Jurkat, Clone E6-1 (cell line): ENCODE data around the gene PRKAG2.

Experiments
- DNase-seq: peaks from one replicate; pipeline ENCODE4 v3.0.0-alpha.2; 2011; ENCODE audit warnings: low read depth, low spot score
- H3K4me3 ChIP-seq: 2 replicates; pipeline ENCODE4 v1.5.1; 2011; ENCODE audit warnings: mild to moderate bottlenecking, low read length, control low read depth, moderate library complexity

The PRKAG2 gene

DNA sequence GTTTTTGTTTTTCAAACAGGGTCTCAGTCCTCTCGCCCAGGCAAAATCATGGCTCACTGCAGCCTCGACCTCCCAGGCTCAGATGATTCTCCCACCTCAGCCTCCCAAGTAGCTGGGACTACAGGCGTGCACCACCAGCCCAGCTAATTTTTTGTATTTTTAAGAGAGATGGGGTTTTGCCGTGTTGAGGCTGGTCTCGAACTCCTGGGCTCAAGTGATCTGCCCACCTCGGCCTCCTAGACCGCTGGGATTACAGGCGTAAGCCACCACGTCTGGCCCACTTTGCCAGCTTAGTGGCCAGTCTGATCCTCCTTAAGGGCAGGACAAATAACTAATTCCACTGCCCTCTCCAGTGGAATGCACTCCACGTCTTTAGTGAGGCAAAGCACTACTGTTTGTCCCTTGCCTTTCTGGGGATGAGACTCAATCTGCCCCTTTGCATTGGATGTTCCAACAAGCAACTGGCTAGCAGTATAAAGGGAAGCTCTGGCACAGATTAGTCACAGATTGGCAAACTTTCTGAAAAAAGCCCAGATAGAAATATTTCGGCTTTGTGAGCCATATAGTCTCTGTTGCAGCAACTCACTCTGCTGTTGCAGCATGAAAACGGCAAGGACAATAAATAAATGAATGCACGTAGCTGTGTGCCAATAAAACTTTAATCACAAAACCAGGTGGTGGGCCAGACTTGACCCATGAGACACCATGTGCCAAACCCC is 213.4 kb downstream of the PRKAG2 start:
- DNase-seq, result no peak
- H3K4me3 ChIP-seq, result no peak overlapping the region

DNA sequence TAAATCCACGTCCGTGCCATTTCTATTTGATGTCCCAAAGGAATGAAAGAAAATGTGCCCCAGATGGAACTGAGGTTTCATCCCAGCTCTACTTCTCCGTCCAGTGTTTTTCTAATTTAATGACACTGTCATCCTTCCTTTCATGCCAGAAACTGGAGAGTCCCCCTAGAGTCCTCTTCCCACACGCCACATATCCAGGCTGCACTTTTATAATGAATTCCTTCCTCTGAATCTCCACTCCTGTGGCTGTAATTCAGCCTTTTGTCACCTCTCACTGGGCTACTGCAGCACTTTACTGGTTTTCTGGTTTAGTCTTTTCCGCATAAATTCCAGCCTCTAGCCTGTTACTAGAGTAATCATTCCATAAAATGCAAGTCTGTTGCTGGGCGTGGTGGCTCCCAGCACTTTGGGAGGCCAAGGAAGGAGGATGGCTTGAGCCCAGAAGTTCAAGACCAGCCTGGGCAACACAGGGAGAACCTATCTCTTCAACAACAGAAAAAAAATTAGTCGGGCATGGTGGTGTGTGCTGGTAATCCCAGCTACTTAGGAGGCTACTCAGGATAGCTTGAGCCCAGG is 214.6 kb downstream of the PRKAG2 start:
- H3K4me3 ChIP-seq, result no peak overlapping the region
- DNase-seq, result no peak

DNA sequence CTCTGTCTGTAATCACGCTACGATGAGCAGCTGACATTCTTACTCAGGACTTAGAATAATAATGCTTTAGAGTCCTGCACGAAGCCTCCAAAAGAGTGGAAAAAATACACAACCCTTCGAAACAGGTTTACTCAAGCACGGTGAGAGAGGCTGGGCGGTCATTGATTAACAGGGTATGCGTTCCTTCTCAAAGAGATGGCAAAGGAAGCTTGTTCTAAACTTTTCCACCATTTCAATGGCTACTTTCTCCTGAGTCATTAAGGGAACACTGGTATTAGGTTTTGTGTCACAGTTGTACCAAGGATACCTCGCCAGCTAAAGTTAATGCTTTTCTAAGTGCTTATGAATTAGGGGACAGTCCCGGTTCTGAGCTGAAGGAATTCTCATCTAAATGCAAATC is 215.3 kb downstream of the PRKAG2 start:
- H3K4me3 ChIP-seq, result no peak overlapping the region
- DNase-seq, result no peak

DNA sequence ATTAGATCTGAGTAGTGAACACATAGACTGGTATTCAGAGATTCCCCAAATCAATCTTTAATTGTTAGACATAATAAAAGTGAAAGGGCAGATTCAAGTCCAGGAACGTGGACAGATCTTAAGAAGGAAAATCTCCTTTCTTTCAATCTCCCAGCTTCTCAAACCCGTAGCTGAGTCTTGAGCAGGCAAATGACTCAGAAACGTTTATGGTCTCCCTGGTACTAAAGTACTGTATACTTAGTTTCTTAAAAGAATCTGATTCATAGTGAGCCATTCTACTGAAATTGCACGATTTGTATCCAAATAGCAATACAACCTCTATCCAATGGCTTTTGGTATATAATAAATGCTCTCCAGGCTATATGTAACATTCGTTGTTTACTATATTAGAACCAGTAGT is 216.8 kb downstream of the PRKAG2 start:
- no peak for DNase-seq
- H3K4me3 ChIP-seq, result no peak overlapping the region

DNA sequence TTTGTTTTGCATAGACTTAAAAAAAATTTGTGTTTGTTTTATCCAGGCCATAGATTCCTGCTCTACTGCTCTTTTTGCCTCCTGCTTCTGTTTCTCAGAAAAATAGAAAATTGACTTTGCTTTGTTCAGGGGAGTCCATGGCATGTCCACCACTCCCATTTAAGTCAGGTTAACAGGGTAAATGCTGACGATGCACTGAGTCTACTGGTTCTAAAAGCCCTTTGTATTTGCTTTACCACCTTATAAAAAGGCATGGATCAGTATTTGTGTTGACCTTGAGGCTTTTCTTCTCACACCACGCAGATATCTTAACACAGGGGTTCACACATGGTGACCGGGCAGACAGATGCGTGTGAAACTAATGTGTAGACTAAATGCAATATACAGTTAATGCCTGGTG is 217.7 kb downstream of the PRKAG2 start:
- no peak overlapping the region for H3K4me3 ChIP-seq
- DNase-seq, result no peak

DNA sequence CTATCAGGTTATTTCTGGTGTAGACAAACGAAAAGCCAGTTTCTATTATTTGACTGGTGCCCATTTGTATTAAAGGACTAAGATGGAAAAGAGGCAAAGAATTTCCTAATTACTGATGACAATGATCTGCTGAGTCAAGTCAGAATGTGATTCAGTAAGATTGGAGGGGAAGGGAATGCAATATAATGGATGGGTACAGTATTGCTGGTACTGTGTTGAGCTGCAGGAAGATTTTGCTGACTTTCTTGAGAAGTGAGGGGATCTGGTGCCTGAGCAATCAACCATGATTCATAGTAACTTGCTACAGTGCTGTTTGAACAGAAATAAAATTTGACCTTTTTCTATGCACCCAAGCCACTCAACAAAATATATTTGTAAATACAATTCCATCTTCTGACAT is 218.1 kb downstream of the PRKAG2 start:
- no peak for DNase-seq
- no peak overlapping the region for H3K4me3 ChIP-seq

DNA sequence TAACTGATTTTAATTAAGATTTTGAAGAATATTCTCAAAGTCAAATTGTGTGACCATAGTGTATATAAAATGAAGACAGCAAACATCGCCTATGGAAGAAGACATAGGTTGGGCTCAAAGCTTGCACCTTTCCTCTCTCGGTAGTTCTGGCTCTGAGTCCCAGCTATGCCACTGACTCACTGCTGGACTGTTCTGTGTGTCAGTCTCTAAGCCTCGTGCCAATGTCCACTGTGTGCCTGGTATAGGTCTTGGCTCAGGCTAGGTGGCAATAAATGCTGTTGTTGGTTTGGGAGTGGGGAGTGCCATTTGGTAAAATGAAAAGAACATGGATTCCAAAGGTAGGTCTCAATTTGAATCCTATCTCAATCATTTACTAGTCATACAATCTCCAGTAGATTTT is 219.7 kb downstream of the PRKAG2 start:
- no peak overlapping the region for H3K4me3 ChIP-seq
- no peak for DNase-seq

DNA sequence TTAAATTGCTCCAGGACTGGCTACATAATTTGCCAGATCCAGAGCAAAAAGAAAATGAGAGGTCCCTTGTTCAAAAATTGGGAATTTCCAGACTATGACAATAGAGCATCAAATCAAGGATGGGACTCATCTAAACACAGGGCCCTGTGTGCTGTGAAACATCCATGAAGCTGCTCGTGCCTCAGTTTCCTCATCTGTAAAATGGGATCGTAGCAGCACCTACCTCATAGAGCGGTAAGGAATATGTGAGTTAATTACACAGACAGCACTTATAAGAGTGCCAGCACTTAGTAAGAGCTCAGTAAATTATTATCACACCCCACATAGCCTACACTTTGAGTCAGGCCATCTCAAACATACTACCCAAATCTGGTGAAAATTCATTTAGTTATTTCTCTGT is 221.4 kb downstream of the PRKAG2 start:
- DNase-seq, result no peak
- H3K4me3 ChIP-seq, result no peak overlapping the region

DNA sequence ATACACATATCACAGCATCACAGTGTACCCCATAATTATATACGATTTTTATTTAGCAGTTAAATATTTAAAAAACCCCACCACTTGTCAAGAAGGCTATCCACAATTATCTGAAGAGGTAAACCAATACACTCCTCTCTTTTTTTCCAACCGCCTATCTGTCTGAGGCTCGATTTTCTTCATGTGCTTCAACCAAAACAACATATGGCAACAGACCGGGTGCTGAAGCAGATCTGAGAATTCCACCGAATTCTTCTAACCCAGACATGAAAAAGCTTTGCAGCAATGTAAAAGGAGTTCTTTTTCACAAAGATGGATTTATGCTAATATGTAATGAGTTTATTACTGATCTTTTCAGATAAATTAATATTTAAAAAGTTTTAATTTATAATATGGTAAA is 224.8 kb downstream of the PRKAG2 start:
- no peak for DNase-seq
- no peak overlapping the region for H3K4me3 ChIP-seq

DNA sequence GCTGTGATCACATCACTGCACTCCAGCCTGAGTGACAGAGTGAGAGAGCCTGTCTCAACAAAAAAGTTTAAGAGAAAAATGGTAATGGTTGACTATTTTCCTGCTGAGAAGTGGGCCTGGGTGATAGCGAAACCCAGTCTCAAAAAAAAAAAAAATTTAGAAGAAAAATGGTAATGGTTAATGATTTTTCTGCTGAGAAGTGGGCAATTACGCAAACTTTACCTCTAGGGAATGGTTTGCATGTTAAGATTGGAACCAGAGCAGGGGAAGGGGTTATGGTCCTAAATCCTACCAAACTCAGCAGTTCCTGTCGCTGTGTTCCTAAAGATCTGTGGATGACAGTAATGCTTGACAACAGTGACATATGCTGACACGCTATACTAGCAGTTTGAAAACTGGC is 226.8 kb downstream of the PRKAG2 start:
- no peak overlapping the region for H3K4me3 ChIP-seq
- no peak for DNase-seq

DNA sequence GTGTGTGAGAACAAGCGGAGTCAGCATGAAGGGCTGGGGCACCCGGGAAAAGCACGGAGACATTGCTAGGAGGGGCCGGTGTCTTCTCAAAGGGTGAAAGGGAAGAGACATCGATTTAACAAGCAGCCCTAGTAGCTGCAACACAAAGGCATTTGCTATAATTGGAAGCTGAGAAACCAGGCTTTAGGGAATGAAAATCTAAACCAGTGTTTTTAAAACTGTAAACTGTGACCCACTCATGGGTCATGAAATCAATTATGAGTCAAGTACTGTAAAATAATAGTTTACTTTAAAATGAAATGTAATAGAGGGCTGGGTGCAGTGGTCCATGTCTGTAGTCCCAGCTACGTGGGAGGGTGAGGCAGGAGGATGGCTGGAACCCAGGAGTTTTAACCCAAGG is 228.5 kb downstream of the PRKAG2 start:
- H3K4me3 ChIP-seq, result no peak overlapping the region
- DNase-seq, result no peak

DNA sequence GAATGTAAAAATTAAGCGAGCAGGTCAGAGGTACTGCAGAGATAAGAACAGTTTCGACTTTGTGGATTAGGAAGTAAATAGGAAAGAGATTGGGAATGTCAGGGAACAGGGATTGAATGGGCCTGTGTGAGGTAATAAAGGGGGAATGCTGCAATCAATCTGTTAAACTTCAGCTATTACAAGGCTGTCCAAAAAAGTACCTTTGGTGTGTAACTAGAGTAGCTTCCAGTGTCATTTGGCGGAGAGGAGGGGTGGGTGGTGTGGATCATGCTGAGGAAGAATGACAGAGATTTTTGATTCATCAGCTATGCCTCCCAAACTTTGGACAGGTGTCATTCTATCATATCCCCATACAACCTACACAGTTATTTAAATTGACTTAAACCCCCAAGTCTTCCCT is 229.0 kb downstream of the PRKAG2 start:
- DNase-seq, result no peak
- no peak overlapping the region for H3K4me3 ChIP-seq

DNA sequence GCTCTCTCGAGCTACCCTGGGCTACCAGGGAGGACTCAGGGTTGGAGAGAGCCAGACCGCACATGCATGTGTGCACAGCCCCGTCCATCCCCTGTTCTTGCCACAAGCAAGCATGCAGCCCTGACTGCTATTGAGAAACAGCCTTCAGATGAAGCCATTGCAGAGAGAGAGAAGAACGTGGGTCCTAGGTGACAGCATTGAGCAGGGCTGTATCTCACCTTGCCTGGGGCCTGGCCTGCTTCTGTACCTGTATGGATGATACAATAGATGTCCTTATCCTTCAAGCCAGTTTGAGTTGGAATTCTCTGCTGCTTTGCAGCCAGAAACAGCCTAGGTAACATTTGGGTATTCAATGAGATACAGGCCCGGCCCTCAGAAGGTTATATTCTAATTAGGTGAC is 229.9 kb downstream of the PRKAG2 start:
- DNase-seq, result no peak
- H3K4me3 ChIP-seq, result no peak overlapping the region

DNA sequence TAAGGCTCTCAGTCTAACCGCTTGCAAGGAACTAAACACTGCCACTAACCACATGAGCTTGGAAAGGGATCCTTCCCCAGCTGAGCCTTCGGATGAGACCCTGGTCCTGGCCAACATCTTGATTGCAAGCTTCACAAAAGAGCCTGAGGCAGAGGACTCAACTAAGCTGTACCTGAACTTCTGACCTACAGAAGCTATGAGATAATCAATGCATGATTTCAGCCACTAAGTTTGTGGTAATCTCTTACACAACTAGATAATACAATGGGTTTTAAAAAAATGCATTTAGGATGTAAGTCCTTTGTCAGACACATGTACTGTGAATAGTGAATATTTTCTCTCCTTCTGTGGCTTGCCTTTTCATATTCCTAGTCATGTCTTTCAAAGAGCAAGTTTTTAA is 231.6 kb downstream of the PRKAG2 start:
- H3K4me3 ChIP-seq, result no peak overlapping the region
- no peak for DNase-seq

DNA sequence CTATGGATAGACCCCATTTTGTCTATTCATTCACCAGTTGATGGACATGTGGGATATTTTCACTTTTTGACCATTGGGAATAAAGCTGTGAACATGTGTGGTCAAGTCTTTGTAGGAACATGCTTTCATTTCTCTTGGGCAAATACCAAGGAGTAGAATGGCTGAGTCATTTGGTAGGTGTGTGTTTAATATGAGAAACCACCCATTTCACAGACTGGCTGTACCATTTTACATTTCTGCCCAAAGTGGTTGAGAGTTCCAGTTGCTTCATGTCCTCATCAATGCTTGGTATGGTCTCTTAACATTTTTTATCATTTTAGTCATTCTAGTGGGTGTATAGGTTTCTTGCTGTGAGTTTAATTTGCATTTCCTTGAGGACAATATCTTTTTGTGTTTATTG is 232.4 kb downstream of the PRKAG2 start:
- DNase-seq, result no peak
- no peak overlapping the region for H3K4me3 ChIP-seq

DNA sequence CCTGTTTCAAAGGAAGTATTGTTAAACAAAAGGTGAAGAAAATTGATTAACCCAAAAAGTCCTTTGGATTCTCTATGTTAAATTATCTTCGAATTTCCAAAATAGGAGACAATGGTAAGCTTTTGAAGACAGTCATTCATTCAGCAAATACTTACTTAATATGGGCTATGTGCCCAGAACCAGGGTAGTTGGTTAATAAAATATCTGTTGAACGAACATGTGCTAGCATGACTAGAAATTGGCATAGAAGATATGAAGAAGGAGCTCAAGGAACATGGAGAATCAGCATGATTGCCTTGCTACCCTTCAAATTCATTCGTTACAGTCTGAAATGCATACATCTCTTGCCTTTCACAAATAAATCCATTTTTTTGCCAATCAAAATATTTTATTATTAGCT is 234.2 kb downstream of the PRKAG2 start:
- no peak for DNase-seq
- no peak overlapping the region for H3K4me3 ChIP-seq

DNA sequence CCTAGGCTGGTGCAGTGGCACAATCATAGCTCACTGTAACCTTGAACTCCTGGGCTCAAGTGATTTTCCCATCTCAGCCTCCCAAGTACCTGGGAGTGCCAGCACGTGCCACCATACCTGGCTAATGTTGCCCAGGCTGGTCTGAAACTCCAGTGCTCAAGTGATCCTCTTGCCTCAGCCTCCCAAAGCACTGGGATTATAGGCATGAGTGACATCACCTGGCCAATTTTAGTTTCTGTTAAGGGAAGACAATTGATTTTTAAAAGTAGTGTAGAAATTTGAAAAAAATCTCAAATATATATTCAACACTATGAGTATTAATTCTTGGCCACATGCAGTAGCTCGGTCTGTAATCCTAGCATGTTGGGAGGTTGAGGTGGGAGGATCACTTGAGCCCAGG is 235.3 kb downstream of the PRKAG2 start:
- H3K4me3 ChIP-seq, result no peak overlapping the region
- DNase-seq, result no peak

DNA sequence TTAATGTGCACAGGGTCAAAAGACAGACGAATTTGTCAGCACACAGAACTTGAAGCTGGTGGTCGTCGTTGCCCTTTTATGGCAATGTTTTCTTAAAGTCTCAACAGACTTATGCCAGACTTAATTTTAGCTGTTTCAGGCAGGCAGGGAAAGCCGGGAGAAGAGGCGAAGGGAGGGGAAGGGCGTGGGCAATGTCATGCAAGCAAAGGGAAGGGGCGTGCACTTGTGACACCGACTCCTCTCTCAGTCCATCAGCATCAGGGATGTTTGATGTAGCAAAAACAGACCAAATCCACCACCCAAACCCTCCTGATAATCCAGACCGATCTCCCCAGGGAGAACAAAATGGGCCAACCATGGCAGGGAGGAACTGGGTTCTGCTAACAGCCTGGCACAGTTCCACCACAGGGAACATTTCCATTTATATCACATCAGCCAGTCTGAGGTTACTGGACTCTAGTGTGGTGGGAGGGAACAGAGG is 239.1 kb downstream of the PRKAG2 start:
- DNase-seq, result no peak
- H3K4me3 ChIP-seq, result no peak overlapping the region

DNA sequence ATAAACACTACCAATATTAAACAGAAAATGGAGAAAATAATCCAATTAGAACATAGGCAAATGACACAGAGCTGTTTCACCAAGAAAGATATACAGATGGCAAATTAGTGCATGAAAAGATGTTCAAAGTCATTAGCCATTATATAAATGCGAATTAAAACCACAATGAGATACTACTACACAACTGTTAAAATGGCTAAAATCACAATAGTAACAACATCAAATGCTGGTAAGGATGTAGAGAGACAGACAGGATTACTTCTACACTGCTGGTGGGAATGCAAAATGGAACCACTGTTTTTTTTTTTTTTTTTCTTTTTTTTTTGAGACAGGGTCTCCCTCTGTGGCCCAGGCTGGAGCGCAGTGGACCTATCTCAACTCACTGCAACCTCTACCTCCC is 242.3 kb downstream of the PRKAG2 start:
- DNase-seq, result no peak
- H3K4me3 ChIP-seq, result no peak overlapping the region

DNA sequence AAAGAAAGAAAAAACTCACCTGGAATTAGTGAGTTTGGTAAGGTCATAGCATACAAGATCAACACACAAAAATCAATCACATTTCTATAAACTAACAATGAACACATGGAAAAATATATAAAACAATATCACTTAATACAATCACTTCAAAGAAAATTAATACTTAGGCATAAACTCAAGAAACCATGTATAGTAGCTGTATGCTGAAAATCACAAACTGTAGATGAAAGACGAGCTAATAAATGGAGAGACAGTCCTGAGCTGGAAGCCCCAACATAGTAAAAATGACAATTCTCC is 243.5 kb downstream of the PRKAG2 start:
- no peak for DNase-seq

DNA sequence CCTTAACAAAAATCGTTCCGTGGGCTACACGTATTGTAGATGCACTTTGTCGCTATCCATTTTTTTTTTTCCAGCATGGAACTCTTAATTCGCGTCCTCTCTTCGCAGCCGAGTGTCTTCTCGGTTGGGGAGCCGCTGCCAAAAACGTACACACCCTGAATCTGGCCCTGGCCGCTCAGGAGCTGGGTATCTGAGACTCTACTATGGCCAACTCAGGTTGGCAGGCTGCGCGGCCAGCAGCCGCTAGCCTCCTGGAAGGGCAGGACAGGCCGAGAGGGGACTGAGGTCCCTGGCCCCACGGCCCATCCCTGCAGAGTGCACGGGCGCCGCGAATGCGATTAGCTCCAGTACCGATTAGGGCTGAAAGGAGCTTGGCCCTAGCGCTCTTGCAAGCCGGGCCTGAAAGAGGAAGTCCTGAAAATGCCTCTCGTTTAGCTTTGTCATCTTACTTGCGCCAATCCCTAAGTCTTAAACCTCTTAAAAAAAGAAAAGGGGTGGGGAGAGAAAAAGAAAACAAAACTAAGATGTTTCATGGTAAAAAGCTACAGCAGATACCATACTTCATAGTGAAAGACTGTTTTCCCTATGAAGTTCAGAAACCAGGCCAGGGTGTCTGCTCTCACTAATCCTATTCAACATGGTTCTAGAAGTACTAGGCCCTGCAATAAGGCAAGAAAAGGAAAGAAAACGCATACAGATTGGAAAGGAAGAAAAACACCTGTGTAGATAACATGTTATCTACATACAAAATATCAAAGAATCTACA is 244.0 kb downstream of the PRKAG2 start:
- peak overlapping the region; percentile 36 for H3K4me3 ChIP-seq
- no peak for DNase-seq

More for the DNA sequence above, 243.5 kb downstream of the PRKAG2 start:
- no peak overlapping the region for H3K4me3 ChIP-seq
